COLO668 (cell line): ENCODE data around the gene ZNF324.
"Not testable (repeated sequence)": the region's sequence is repeated elsewhere in the genome, so short reads cannot be mapped to it uniquely, and the experiment has no call there.

Experiments used
- DNase-seq: peaks from one replicate; lab custom pipeline; 2025; ENCODE audit not compliant: unreplicated experiment; lab: John Stamatoyannopoulos, UW

Gene ZNF324

GRCh38 chr19:58498316-58499020 lies 31.6 kb downstream of the ZNF324 start:
- no peak for DNase-seq

GRCh38 chr19:58499021-58499927 lies 32.4 kb downstream of the ZNF324 start:
- peak; percentile 98 for DNase-seq

GRCh38 chr19:58500242-58500641 lies 33.4 kb downstream of the ZNF324 start:
- no peak for DNase-seq

GRCh38 chr19:58507602-58508223 lies 40.8 kb downstream of the ZNF324 start:
- not testable (repeated sequence) for DNase-seq

GRCh38 chr19:58509731-58510083 lies 42.8 kb downstream of the ZNF324 start:
- DNase-seq = no peak

GRCh38 chr19:58510084-58510862 lies 43.4 kb downstream of the ZNF324 start:
- no peak for DNase-seq

GRCh38 chr19:58511353-58512208 lies 44.7 kb downstream of the ZNF324 start, which contains the start of gene SLC27A5:
Gene SLC27A5 (minus strand): TSS chr19:58511992. CDS start chr19:58511955, 37 bp downstream.
- DNase-seq = peak; percentile 12

- DNase-seq = no peak
Observed at GRCh38 chr19:58513213-58513693, 46.4 kb downstream of the ZNF324 start.

- peak; percentile 95 for DNase-seq
Observed at GRCh38 chr19:58513694-58514563, 47.0 kb downstream of the ZNF324 start.

GRCh38 chr19:58514564-58515022 lies 47.7 kb downstream of the ZNF324 start:
- DNase-seq = no peak

- DNase-seq = no peak
Observed at GRCh38 chr19:58515259-58515658, 48.4 kb downstream of the ZNF324 start.

- no peak for DNase-seq
Observed at GRCh38 chr19:58516246-58516836, 49.5 kb downstream of the ZNF324 start.

- no peak for DNase-seq
Observed at GRCh38 chr19:58516964-58517833, 50.3 kb downstream of the ZNF324 start.

- no peak for DNase-seq
Observed at GRCh38 chr19:58518256-58519086, 51.6 kb downstream of the ZNF324 start.

- DNase-seq = peak; percentile 74
Observed at GRCh38 chr19:58519087-58519354, 52.1 kb downstream of the ZNF324 start.

GRCh38 chr19:58519355-58520256 lies 52.7 kb downstream of the ZNF324 start, which contains the start of gene ZBTB45:
Gene ZBTB45 (minus strand): TSS chr19:58519810. CDS start chr19:58517673, 2,137 bp downstream.
- peak; percentile 94 for DNase-seq
